GM19397 (cell line): Measurements from ENCODE around the gene ATP7B.
"Not testable (repeated sequence)": the region's sequence is repeated elsewhere in the genome, so short reads cannot be mapped to it uniquely, and the experiment has no call there.

Source experiments
- ATAC-seq: cut with Tn5 transposase; IDR thresholded peaks from one replicate; pipeline ENCODE4 v1.9.1; 2021; ENCODE audit warnings: mild to moderate bottlenecking, moderate library complexity; ENCODE audit not compliant: unreplicated experiment

ATP7B gene

GRCh38 chr13:51924756-51925544 is 86.3 kb downstream of the ATP7B start:
- ATAC-seq = no peak

GRCh38 chr13:51923983-51924539 is 87.2 kb downstream of the ATP7B start:
- no peak for ATAC-seq

GRCh38 chr13:51922771-51923480 is 88.3 kb downstream of the ATP7B start:
- no peak for ATAC-seq

- ATAC-seq = no peak
Measured at GRCh38 chr13:51921790-51922740, 89.2 kb downstream of the ATP7B start.

DNA sequence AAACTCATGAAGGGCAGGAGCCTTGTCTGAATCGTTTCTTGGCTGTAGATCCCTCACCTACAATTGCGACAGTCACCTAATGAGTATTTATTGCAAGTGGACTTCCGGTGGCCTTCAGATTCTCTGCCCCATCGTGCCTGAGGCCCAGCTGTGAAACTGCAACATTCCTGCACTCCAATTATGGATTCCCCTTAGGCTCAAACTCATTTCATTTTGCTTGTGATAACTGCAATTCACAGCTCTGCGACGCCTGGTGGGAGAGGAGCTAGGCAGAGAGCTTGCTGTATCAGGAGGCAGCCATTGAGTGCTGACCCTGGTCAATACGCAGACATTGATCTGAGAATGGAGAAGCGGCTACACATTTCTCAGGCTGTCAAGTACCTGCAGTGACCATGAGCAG is 90.5 kb downstream of the ATP7B start:
- ATAC-seq = no peak

GRCh38 chr13:51920267-51920666 is 91.0 kb downstream of the ATP7B start:
- no peak for ATAC-seq

GRCh38 chr13:51919531-51919930 is 91.7 kb downstream of the ATP7B start:
- no peak for ATAC-seq

DNA sequence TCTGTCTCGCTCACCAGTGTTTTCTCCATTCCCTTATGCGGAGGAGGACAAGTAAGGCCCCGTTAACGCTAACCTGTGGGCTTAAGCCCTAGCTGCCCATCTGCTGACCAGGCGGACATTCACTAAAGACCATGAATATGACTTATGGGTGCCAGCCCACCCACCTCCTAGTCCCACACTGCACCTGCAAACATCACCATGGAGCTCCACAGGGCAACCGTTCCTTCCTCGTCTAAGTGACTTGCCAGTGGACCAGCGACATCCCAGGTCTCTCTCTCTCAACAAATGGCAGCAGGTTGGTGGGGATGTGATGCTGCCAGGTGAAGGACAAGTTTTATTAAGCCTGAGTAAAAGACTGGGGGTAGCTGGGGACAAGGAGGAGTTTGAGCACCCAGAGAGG is 94.3 kb downstream of the ATP7B start:
- no peak for ATAC-seq

DNA sequence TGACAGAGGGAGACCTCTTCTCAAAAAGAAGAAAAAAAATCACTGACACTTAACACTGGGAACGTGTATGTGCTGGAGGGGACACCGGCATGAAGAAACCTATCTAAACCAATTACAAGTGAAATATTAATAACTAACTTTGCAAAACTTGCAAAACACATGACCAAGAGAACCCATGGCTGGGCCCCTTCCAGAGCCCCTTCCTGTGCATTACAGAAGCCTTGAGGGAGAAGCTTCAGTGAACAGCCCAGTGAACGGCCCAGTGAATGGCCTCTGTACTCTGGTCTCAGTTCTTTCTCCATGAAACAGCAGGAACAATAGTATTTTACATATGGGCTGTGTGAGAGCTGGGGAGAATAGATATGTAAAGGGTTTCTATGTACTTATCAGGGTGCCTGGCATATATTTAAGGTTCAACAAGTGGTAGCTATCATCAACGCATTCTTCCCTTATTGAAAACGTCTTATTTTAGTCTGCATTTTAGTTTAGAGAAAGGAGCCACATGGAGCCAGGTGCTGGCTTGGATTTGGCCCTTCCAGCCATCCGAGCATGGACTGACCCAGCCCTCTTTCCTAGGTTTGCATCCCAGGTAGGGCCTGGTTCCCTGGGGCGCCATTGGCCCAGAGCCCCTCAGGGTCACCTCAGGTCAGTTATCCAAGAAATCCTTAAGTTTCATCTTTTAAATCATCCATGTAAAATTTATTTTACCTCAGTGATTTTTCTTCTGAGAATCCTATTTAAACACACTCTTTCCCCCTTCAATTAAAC is 95.0 kb downstream of the ATP7B start:
- no peak for ATAC-seq

DNA sequence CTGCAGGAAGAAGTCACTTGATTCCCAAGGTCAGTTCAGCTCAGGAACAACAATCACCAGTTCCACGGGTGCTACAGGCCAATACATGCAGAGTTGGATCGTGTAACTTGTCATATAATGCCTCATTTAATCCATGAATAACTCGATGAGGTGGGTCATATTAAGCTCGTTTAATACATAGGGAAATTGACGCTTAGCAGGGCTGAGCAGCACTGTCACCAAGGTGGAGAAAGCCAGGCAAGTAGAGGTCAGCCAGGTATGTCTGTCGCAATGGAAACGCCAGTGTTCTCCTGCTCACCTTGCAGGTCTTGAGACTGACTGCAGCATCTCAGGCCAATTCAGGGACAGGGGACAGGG is 97.1 kb downstream of the ATP7B start:
- ATAC-seq = no peak

DNA sequence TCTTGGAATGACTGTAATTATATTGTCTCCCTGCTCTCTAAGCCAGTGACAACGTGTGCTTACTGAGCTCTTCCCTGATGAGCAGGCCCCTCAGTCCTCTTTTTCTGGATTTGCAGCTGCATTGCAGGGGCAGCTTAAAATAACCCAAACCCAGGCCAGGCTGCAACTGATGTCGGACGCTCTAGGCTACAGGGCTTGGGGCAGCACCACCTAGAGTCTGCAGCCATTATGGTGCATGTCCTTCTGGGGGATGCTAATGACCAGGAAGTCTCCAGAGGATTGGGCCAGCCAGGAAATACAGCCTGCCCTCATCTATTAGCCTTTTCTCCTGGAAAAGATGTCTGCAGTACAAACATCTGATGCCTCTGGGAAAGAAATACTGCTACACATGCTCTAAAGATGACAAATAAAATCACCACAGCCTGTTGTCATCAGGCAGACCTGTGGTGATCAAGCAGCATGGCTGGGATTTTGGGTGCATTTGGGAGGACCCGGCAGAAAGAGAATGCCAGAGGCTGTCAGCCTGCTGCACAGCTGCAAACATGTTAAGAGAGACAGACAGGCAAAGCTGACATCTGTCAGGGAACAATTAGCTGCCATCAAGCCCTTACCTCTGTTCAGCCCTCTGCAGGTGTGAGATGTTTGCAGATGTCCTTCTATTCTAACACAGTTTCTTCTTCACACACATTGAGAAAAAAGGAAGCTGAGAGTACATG is 97.7 kb downstream of the ATP7B start:
- no peak for ATAC-seq

DNA sequence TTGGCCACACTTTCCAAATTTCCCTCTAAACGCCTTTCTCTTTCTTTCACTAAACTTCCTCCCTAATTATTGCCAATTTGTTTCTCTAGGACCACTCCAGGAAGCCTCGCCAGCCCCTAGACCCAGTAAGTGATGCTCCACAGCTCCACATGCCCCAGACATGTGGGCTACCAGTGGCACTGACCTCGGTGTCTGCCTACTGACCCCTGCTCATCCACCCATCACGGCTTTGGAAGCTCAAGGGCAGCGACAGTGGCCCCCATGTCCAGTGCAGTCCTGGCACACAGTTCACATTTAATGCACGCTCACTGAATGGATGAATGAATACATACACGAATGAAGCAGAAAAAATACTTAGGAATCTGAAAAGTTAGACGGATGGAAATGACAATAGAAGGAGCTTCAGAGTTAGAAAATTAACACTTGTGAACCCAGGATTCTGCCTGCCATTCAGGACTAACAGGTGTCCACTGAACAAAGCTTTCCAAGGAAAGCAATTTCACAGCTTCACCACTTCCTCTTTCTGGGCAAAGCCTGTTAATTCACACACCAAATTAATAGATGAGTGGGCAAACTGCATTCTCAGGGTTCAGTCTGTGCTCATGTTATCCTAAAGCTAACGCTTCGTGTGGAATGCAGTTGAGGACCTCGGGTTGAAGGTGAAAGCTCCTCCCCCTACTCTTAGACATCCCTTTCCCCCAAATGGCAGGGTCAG is 98.6 kb downstream of the ATP7B start:
- ATAC-seq = no peak

GRCh38 chr13:51912091-51912490 is 99.2 kb downstream of the ATP7B start:
- no peak for ATAC-seq

DNA sequence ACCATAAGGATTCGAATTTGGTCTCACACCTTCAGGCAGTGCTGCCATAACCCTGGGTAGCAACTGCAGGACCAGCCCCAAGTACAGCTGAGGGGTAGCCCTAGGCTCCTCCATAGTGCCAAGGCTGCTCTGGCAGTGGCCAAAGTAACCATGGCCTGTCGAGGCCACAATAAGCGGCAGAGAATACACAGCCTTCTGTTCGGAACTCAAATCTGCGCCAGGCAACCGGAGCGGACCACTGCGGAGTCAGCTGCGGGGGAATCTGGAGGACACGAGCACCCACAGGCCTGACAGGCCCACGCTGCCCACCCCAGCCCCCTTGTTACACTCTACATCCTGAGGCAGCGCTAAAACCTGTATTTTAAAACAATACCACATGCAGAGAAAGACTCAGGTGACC is 100.7 kb downstream of the ATP7B start:
- no peak for ATAC-seq

- not testable (repeated sequence) for ATAC-seq
Measured at GRCh38 chr13:51909265-51909664, 102.0 kb downstream of the ATP7B start.

GRCh38 chr13:51907040-51907732 is 104.1 kb downstream of the ATP7B start:
- no peak for ATAC-seq

DNA sequence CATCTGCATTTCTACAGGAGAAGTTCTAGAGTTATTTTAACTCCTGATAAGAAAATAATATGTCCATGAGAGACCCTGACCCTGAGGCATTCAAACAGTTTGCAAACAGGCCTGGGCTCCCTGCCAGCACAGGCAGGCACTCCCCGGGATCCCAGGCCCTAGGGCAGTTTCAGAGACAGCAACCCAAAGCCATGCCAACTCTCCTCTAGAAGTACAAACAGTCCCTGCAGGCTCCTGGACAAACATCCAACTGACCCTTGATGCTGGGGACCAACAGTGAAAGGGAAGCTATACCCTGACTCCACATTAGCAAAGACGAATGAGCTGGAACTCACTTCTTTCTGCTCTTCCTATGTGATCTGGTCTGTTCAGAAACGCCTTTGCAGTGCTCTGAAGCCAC is 104.7 kb downstream of the ATP7B start:
- no peak for ATAC-seq

DNA sequence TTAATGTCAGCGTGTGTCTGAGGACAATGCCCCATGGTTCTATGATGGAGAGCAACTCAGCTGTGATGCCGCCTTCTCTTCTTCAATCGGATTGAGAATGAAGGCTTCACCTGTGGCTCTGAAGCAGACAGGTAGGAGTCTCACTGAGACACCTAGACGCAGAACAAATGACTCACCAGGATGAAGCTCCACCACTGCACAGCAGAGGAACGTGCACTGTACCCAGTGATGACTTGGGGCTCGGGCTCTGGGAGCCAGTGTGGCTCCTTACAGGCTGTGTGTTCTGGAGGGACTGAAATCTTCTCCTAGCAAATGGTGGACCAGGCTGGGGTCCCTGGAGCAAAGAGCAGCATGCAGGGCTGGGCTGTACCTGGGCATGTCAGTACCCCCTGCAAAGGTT is 105.5 kb downstream of the ATP7B start:
- no peak for ATAC-seq

DNA sequence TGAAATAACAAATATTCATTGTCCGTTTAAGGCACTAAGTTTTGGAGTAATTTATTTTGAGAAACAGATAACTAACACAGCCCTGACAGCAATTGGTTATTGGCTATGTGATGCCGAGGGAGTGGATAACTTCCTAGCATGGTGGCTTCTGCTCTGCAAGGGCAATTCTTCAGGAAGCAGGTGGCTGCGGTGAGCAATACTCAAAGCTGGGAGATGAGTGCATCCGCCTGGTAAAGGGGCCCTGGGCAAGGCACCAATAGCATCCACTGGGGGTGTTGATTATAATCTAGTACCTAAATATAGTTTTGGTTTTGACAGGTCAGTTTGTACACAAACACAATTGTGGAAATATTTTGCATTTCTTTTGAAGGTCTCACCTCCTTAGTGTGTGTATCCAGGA is 108.5 kb downstream of the ATP7B start:
- no peak for ATAC-seq
